HEK293 (cell line): Measurements from ENCODE around the gene CCDC167.

Experiments used
- CTCF ChIA-PET: fragments of 350-600 bp; formaldehyde crosslinking; extraction: SDS; loops from one replicate; lab custom pipeline; 2021; ENCODE audit warnings: antibody characterized with exemption; lab: Yijun Ruan, JAX
- POLR2A ChIA-PET: fragments of 300-600 bp; formaldehyde crosslinking; extraction: SDS; loops from one replicate; lab custom pipeline; 2020; ENCODE audit warnings: antibody characterized with exemption, inconsistent platforms; lab: Yijun Ruan, JAX
- H3K27ac ChIP-seq: fragments of 200-500 bp; sonication (Bioruptor generic); 2 replicates; pipeline ENCODE4 v1.5.1; 2014; ENCODE audit warnings: low read depth, low read length, control low read depth, inconsistent platforms; ENCODE audit errors: extremely low read depth
- H3K36me3 ChIP-seq, 2 experiments: fragments of 200-500 bp in 1 of 2; sonication (Bioruptor generic) in 1 of 2; 1 replicate in 1 of 2; 2 replicates in 1 of 2; pipeline ENCODE4 v1.5.1; 2014 to 2017; ENCODE audit warnings: inconsistent platforms in 2 of 2, low read length in 2 of 2; ENCODE audit not compliant: control insufficient read depth in 2 of 2, insufficient read depth in 1 of 2
- H3K4me1 ChIP-seq: fragments of 200-500 bp; sonication (Bioruptor generic); 2 replicates; pipeline ENCODE4 v1.5.1; 2014; ENCODE audit warnings: mild to moderate bottlenecking, low read length, inconsistent platforms; ENCODE audit not compliant: control insufficient read depth, insufficient read depth
- H3K4me3 ChIP-seq: 2 replicates; pipeline ENCODE4 v1.5.1; 2011; ENCODE audit warnings: low read depth, mild to moderate bottlenecking, control low read depth, low read length, moderate library complexity
- H3K9me3 ChIP-seq: fragments of 200-500 bp; sonication (Bioruptor generic); 2 replicates; pipeline ENCODE4 v1.5.1; 2014; ENCODE audit warnings: low read depth, low read length, inconsistent platforms; ENCODE audit not compliant: control insufficient read depth, insufficient read depth
- GLI4 ChIP-seq: fragments of 450-650 bp; formaldehyde crosslinking; IDR thresholded peaks from 2 replicates; pipeline ENCODE4 v1.5.1; 2016; ENCODE audit warnings: missing biosample characterization, missing genetic modification characterization
- INSM2 ChIP-seq: fragments of 450-650 bp; formaldehyde crosslinking; IDR thresholded peaks from 2 replicates; pipeline ENCODE4 v1.5.1; 2016; ENCODE audit warnings: missing biosample characterization, missing genetic modification characterization
- KLF9 ChIP-seq: fragments of 450-650 bp; formaldehyde crosslinking; IDR thresholded peaks from 2 replicates; pipeline ENCODE4 v1.5.1; 2016; ENCODE audit warnings: missing biosample characterization, missing genetic modification characterization, low read depth
- PATZ1 ChIP-seq: fragments of 450-650 bp; formaldehyde crosslinking; IDR thresholded peaks from 2 replicates; pipeline ENCODE4 v1.5.1; 2016; ENCODE audit warnings: missing biosample characterization, missing genetic modification characterization
- PRDM10 ChIP-seq: fragments of 450-650 bp; formaldehyde crosslinking; IDR thresholded peaks from 2 replicates; pipeline ENCODE4 v1.5.1; 2016; ENCODE audit warnings: missing biosample characterization, missing genetic modification characterization
- SCRT2 ChIP-seq: fragments of 450-650 bp; formaldehyde crosslinking; IDR thresholded peaks from 2 replicates; pipeline ENCODE4 v1.5.1; 2016; ENCODE audit warnings: missing biosample characterization, missing genetic modification characterization
- TSHZ1 ChIP-seq: fragments of 450-650 bp; formaldehyde crosslinking; IDR thresholded peaks from 2 replicates; pipeline ENCODE4 v1.5.1; 2016; ENCODE audit warnings: missing biosample characterization, missing genetic modification characterization, borderline replicate concordance
- ZFP69B ChIP-seq: fragments of 450-650 bp; formaldehyde crosslinking; IDR thresholded peaks from 2 replicates; pipeline ENCODE4 v1.5.1; 2016; ENCODE audit warnings: missing biosample characterization, missing genetic modification characterization
- ZNF132 ChIP-seq: fragments of 450-650 bp; formaldehyde crosslinking; IDR thresholded peaks from 2 replicates; pipeline ENCODE4 v1.5.1; 2017; ENCODE audit warnings: missing biosample characterization, missing genetic modification characterization, borderline replicate concordance
- ZNF133 ChIP-seq: fragments of 450-650 bp; formaldehyde crosslinking; IDR thresholded peaks from 2 replicates; pipeline ENCODE4 v1.5.1; 2016; ENCODE audit warnings: missing biosample characterization, missing genetic modification characterization
- ZNF140 ChIP-seq: fragments of 450-650 bp; formaldehyde crosslinking; IDR thresholded peaks from 2 replicates; pipeline ENCODE4 v1.5.1; 2016; ENCODE audit warnings: missing biosample characterization, missing genetic modification characterization
- ZNF157 ChIP-seq: fragments of 450-650 bp; formaldehyde crosslinking; IDR thresholded peaks from 2 replicates; pipeline ENCODE4 v1.5.1; 2016; ENCODE audit warnings: missing biosample characterization, missing genetic modification characterization
- ZNF518A ChIP-seq: fragments of 450-650 bp; formaldehyde crosslinking; conservative IDR thresholded peaks from 2 replicates; pipeline ENCODE4 v1.5.1; 2016; ENCODE audit warnings: low read depth, missing biosample characterization, missing genetic modification characterization
- ZNF645 ChIP-seq: fragments of 450-650 bp; formaldehyde crosslinking; IDR thresholded peaks from 2 replicates; pipeline ENCODE4; 2016; ENCODE audit warnings: missing biosample characterization, missing genetic modification characterization
- ZNF707 ChIP-seq: fragments of 450-650 bp; formaldehyde crosslinking; IDR thresholded peaks from 2 replicates; pipeline ENCODE4 v1.5.1; 2016; ENCODE audit warnings: missing biosample characterization, missing genetic modification characterization
- ZNF791 ChIP-seq: fragments of 450-650 bp; formaldehyde crosslinking; IDR thresholded peaks from 2 replicates; pipeline ENCODE4 v1.5.1; 2016; ENCODE audit warnings: missing biosample characterization, missing genetic modification characterization

Gene CCDC167

GRCh38 chr6:37535428-37535758, 35.7 kb upstream of the CCDC167 start (continued):
- no peak for TF ChIP-seq PRDM10 (tag by site-specific recombination)
- TF ChIP-seq ZNF645: no peak
- TF ChIP-seq INSM2 (tag by site-specific recombination): no peak
- no peak for TF ChIP-seq TSHZ1 (tag by site-specific recombination)
- no peak for TF ChIP-seq KLF9 (tag by site-specific recombination)
- no peak for TF ChIP-seq ZNF791 (tag by site-specific recombination)

GRCh38 chr6:37534893-37535292, 35.2 kb upstream of the CCDC167 start:
- ChIA-PET CTCF (interaction anchor here (0.7 to 7.0 kb wide), 8 partner anchors 13 to 481 kb away, joined by 3 to 110 read pairs (median 5); no protein-coding TSS in a partner anchor), POLR2A (interaction anchor here (0.8 kb wide), 1 partner anchor 28 kb away, joined by 3 read pairs; no protein-coding TSS in a partner anchor)
- Histone ChIP-seq H3K27ac (no peak overlapping the region), H3K36me3 (no peaks in the 10 kb centered on the region), H3K4me3 (no peak overlapping the region), H3K4me1 (peaks cover 3% of the 10 kb centered on the region; the same call in 1 of the 2 replicates), H3K9me3 (no peaks in the 10 kb centered on the region)
- no peak for TF ChIP-seq ZNF140
- TF ChIP-seq ZNF157 (tag by site-specific recombination): no peak
- TF ChIP-seq PATZ1: no peak
- no peak for TF ChIP-seq ZNF133 (tag by site-specific recombination)
- no peak for TF ChIP-seq ZNF132

- Histone ChIP-seq H3K36me3 (no peaks in the 10 kb centered on the region), H3K9me3 (no peaks in the 10 kb centered on the region), H3K4me3 (no peak overlapping the region), H3K27ac (no peak overlapping the region), H3K4me1 (peaks cover 3% of the 10 kb centered on the region; the same call in 1 of the 2 replicates)
- ChIA-PET CTCF (no interaction called here), POLR2A (no interaction called here)
- TF ChIP-seq GLI4 (tag by site-specific recombination) (no peak), ZNF140 (no peak), ZNF707 (tag by site-specific recombination) (no peak), ZNF518A (tag by site-specific recombination) (no peak), SCRT2 (tag by site-specific recombination) (no peak), ZFP69B (tag by site-specific recombination) (no peak)
Observed at GRCh38 chr6:37532122-37532521, 32.4 kb upstream of the CCDC167 start.
